Tongue (tissue), 2 donors: Measurements from ENCODE around the gene PLA2G2C. TPM values are rescaled to one million over a fixed set of nuclear protein-coding genes. Genes with fewer than 3 reads are reported as not detected.
A peak's percentile ranks its signal among the peaks of the same experiment; 100 is the strongest.

Experiments used
- DNase-seq: peaks from one replicate; pipeline ENCODE4 v3.0.0-alpha.2; 2015
- total RNA-seq: library from RNA; depleted of rRNA; stranded (reverse); fragments of >200 nt; gene quantifications from one replicate; pipeline ENCODE4 v1.2.3, GENCODE V29; 2014

The PLA2G2C gene
- total RNA-seq, 1 donor from 2014 or later, result not detected

DNA sequence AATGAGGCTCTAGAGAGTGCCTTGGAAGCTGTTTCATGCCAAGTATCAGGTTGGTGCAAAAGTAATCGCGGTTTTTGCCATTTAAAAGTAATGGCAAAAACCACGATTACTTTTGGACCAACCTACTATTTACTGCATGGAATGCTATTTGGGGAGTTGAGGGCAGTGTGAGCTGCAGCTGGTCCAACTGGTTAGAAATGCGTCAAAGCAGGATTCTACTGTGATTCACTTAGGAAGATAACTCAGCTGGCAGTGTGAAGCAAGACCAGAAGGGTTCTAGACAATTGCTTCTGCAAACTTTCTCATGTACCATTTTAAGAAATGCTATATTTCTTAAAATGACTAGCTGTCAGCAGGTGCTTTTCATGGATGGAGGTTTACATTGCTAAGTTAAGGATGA, 21.2 kb upstream of the PLA2G2C start:
- DNase-seq, result no peak

- DNase-seq, result no peak
These were observed 15.8 kb upstream of the PLA2G2C start for GRCh38 chr1:20202166-20202565.

DNA sequence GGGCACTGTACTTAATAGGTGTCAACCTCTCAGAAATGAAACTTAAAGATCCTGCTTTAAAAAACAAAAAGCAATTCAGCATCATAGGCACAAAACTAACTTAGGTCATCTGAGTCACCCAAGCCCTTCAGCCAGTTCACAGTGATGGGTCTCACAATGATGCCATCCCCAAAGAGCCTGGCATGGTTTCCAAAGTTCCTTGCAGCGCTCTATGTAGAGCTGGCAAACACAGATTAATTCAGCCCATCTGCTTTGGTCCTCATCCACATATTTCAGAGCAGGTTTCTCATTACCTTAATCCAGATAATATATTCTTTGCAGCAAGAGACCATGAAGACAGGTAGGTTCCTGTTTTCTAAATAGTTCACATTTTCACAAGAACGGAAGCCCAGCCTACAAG, 14.6 kb upstream of the PLA2G2C start:
- DNase-seq, result no peak

GRCh38 chr1:20199840-20200239, 13.5 kb upstream of the PLA2G2C start:
- no peak for DNase-seq

GRCh38 chr1:20199403-20199802, 13.1 kb upstream of the PLA2G2C start:
- DNase-seq, result no peak

GRCh38 chr1:20198918-20199317, 12.6 kb upstream of the PLA2G2C start:
- no peak for DNase-seq

- DNase-seq, result no peak
These were observed 12.0 kb upstream of the PLA2G2C start for GRCh38 chr1:20198296-20198695.

GRCh38 chr1:20197329-20197791, 11.0 kb upstream of the PLA2G2C start:
- DNase-seq, result no peak

GRCh38 chr1:20195462-20195780, 9.1 kb upstream of the PLA2G2C start:
- no peak for DNase-seq

DNA sequence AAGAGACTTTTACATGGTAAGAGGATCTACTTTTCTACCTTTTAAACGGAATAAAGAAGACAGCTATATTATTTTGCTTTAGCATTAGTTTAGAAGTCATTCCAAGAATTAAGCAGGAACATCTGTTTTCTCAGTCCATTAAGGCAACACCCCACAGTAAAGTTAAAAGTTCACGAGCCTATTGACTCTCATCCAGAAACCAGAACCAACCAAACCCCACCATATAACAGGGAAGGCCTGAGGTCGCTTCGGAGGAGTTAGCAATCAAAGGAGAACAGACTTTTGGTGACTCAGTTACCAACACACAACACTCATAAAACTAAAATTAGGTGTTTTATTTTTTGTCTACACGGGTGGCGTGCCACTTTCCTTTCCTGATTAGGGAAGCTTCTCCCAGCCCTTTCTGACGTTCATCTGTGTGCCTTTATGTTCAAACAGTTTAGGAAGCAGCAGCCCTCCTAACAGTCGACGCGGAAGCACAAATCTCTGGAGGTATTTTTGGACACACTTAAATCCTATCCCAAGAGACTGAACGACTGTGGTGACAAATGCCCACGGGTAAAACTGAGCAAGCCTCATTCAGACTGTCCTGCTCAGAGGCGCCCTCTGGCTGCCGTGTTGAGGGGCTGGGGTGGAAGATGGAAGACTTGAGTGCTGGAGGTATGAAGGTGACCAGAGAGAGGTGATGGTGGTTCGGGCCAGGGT, 8.6 kb upstream of the PLA2G2C start:
- DNase-seq, result peak; percentile 64

DNA sequence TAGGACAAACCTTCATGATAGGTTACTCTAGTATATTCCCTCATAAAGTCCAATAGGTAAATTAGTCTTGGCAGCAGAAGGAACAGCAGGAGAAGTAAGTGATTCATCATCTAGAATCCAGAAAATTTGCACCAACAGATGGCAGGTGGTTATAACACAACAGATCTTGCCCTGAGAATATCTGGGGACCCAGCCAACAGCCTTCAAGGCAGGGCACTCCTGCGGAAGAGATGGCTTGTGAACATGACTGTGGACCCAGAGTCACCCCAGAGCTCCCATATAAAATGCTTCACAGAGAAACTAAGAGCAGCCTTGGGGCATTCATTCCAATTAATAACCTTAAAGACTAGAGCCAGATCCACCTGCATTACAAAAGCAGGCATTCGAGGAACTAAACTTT, 7.9 kb upstream of the PLA2G2C start:
- DNase-seq, result no peak

GRCh38 chr1:20192871-20193411, 6.6 kb upstream of the PLA2G2C start:
- no peak for DNase-seq

GRCh38 chr1:20192364-20192763, 6.0 kb upstream of the PLA2G2C start:
- DNase-seq, result no peak

DNA sequence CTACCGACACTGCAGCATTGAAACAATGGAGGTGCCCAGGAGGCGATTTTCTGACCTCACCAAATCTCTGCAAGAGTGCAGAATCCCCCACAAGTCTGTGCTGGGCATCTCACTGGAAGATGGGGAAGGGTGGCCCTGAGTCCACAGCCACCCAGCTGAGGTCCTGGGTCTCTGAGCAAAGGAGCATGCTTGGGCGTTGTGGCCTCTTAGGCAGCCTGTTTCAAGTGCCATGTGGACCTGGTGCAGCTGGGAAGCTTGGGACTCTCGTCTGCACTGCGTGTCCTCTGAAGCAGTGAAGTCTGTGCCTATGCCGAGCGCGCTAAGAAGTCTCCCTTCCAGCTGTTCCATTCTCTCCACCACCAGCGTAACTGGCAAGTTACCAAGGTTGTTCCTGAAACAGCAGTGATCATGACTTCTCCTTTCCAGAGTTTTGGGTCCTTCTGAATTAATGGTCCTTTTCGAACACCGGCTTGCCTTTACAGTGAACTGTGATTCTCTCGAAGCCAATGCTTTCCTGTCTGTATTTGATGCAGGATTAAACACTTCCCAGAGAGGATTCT, 5.0 kb upstream of the PLA2G2C start:
- peak; percentile 37 for DNase-seq

- DNase-seq, result no peak
These were observed 4.2 kb upstream of the PLA2G2C start for GRCh38 chr1:20190256-20191160.

GRCh38 chr1:20189664-20190063, 3.3 kb upstream of the PLA2G2C start:
- no peak for DNase-seq

DNA sequence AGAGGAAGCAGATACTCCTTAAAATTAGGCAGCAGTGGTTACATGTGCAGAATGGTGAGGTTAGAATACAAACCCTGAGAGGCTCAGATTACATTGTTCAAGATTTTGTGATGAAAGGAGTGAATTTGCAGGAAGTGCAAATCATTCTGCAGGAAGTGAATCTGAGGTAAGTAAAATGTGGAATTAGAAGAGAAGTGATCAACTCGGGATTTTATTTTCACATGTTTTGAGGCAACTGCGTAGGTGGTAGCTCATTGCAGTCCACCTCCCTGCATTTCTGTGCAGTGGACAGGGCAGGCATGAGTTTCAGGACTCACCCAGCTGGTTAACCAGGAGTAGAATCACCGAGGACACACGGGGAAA, 2.1 kb upstream of the PLA2G2C start:
- no peak for DNase-seq

DNA sequence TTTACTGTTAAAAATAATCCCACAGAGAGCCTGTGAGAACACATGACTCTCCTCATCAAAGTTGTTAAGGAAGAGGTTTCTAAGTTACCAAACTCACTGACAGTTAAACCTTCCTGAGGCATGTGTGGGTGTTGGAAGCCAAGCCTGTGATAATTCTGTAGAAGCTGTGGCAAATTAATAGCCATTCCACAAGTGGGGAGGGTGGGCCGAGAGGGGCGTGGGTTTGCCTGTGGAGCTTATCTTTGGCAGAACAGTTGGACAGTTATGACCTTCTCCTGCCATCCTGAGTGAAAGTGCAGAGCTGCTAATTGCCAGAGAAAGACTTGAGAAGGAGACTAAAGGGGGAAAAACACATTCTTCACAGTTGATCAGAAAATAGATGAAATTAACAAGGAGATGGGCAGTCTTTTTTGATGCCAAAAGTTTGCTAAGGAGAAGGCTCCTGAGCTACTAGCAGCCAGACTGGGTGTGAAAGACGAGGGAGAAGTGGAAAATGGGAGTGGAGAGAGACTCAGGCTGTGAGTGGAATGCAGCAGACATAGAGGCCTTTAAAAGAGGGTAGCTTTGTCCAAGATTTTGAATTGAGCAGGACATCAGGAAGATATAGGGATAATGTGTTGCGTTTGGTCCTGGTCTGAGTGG, 1.6 kb upstream of the PLA2G2C start:
- no peak for DNase-seq

DNA sequence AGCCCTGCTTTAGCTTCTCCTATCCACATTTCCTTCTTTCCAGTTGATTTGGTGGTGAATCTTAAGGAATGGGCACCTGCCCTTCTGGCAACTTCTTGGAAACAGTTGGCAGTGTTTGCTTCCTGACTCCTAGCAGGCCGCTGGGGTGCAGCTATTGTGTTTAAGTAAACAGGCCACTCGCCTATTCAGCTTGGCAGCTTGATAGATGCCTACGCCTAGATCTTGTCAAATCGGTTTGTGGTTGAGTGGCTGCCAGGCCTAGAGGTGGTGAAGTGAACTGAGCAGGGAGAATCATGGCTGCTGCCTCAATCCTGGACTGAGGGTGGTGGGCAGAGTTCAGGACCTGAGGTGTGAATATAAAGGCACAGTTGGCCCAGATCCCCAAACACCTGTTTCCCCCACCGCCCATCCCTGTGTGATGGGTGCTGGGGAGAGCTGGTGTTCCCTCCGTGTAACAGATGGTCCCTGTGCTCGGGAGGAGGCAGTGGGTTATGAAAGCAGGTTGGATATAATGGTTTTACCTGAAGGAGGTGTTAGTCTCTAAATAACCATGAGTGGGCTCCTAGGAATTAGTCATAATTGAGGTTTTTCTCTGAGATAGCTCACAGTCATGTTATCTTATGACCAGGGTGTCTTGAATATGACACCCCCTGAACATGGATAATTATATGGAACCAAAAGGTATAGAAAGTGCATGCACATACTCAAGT, 940 bp upstream of the PLA2G2C start:
- no peak for DNase-seq

GRCh38 chr1:20184997-20185833, 1.1 kb downstream of the PLA2G2C start:
- DNase-seq, result no peak

- no peak for DNase-seq
These were observed 1.8 kb downstream of the PLA2G2C start for GRCh38 chr1:20184481-20184900.
